ENCODE measurements around the gene ZNHIT2. TPM values are rescaled to one million over a fixed set of nuclear protein-coding genes. Genes with fewer than 3 reads are reported as not detected.

Gene ZNHIT2
- total and polyA plus RNA-seq, 2 of the 13 experiments (the other 11 are each of a cell fraction or from before 2014, with no cell fraction given), result 1.1 to 6.5 TPM

DNA sequence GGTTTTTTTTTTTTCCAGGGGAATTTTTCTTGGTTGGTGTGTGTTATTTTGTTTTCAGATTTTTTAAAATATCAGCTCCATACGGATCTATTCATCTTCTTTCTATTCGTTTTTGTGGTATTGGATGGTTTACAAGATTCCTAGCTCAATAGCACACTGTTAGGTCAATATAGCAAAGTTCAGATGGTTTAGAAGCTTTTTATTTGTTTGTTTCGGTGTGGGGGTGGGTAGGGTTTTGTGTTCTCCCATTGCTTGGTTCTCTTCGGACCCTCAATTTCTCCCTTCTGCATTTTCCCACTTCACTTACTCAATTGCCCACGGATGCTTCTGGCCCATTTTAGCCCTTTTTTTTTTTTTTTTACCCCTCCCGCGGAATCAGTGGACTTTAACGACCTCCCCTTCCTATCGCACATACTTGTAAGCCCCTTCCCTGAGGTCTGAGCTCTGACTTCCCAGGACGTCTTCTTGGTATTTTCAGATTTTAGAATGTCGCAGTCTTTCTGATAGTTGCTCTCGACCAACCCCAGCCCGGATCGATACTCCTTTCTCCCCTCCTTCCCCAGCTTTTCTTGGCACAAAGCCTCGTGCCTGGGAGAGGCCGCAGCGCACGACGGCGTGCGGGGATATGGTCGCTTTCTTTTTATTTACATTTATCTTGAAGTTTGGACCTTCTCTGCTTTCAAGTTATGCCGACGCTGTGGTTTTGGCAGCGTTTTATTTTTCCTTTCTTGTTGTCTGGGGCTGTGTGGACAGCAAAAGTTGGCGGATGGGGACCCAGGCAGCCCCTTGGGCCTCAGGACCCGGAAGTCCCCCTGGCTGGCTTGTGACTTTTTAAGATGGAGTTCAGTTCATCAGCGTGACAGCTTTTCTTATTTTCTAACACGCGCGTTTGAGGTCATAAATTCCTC is 48.2 kb upstream of the ZNHIT2 start (continued):
- TF ChIP-seq REST (IDR thresholded peaks at IDR 0.05; ENCODE audit: borderline replicate concordance in 1 of 2, low read depth in 1 of 2, low read length in 2 of 2) (no peak), RARA (CRISPR knock-in tag; IDR thresholded peaks at IDR 0.05) (peak; percentile 54), ZNF75D (CRISPR knock-in tag; IDR thresholded peaks at IDR 0.05; ENCODE audit: borderline replicate concordance) (no peak), NBN (conservative IDR thresholded peaks at IDR 0.05) (no peak), TBL1XR1 (IDR thresholded peaks at IDR 0.05; ENCODE audit: borderline replicate concordance, low read length, partially characterized antibody) (no peak), ZNF747 (CRISPR knock-in tag; IDR thresholded peaks at IDR 0.05; ENCODE audit: borderline replicate concordance) (no peak), GLI4 (CRISPR knock-in tag; IDR thresholded peaks at IDR 0.05; ENCODE audit: borderline replicate concordance) (no peak), SOX5 (CRISPR knock-in tag; IDR thresholded peaks at IDR 0.05; ENCODE audit: borderline replicate concordance) (peak; percentile 60; the same call in 1 of the 2 replicates), KDM2A (CRISPR knock-in tag; IDR thresholded peaks at IDR 0.05; ENCODE audit: borderline replicate concordance, low read depth) (peak; percentile 72; the same call in 1 of the 2 replicates), SCMH1 (CRISPR knock-in tag; IDR thresholded peaks at IDR 0.05; ENCODE audit: borderline replicate concordance) (no peak), RARG (CRISPR knock-in tag; IDR thresholded peaks at IDR 0.05; ENCODE audit: low read depth) (no peak), WIZ (CRISPR knock-in tag; IDR thresholded peaks at IDR 0.05) (no peak), ZNF337 (CRISPR knock-in tag; IDR thresholded peaks at IDR 0.05; ENCODE audit: borderline replicate concordance, low read depth) (no peak), ZMAT3 (CRISPR knock-in tag; conservative IDR thresholded peaks at IDR 0.05) (peak; percentile 50; the same call in 1 of the 2 replicates), SAP130 (CRISPR knock-in tag; IDR thresholded peaks at IDR 0.05; ENCODE audit: low read depth) (peak; percentile 73), YY1 (IDR thresholded peaks at IDR 0.05; ENCODE audit: insufficient read depth, insufficient replicate concordance, low read depth, low read length) (peak; percentile 78), AFF4 (CRISPR knock-in tag; IDR thresholded peaks at IDR 0.05) (no peak), ZNF557 (CRISPR knock-in tag; IDR thresholded peaks at IDR 0.05) (no peak)
- TF ChIP-seq, protein P1, sequence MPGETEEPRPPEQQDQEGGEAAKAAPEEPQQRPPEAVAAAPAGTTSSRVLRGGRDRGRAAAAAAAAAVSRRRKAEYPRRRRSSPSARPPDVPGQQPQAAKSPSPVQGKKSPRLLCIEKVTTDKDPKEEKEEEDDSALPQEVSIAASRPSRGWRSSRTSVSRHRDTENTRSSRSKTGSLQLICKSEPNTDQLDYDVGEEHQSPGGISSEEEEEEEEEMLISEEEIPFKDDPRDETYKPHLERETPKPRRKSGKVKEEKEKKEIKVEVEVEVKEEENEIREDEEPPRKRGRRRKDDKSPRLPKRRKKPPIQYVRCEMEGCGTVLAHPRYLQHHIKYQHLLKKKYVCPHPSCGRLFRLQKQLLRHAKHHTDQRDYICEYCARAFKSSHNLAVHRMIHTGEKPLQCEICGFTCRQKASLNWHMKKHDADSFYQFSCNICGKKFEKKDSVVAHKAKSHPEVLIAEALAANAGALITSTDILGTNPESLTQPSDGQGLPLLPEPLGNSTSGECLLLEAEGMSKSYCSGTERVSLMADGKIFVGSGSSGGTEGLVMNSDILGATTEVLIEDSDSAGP (CRISPR knock-in tag; IDR thresholded peaks at IDR 0.05; ENCODE audit: borderline replicate concordance), result no peak
